GM19328 (cell line): ENCODE results near the gene GALNT2.

Experiments used
- ATAC-seq: cut with Tn5 transposase; IDR thresholded peaks from one replicate; pipeline ENCODE4 v1.9.1; 2021; ENCODE audit warnings: mild to moderate bottlenecking, moderate library complexity; ENCODE audit not compliant: unreplicated experiment

GALNT2 gene

DNA sequence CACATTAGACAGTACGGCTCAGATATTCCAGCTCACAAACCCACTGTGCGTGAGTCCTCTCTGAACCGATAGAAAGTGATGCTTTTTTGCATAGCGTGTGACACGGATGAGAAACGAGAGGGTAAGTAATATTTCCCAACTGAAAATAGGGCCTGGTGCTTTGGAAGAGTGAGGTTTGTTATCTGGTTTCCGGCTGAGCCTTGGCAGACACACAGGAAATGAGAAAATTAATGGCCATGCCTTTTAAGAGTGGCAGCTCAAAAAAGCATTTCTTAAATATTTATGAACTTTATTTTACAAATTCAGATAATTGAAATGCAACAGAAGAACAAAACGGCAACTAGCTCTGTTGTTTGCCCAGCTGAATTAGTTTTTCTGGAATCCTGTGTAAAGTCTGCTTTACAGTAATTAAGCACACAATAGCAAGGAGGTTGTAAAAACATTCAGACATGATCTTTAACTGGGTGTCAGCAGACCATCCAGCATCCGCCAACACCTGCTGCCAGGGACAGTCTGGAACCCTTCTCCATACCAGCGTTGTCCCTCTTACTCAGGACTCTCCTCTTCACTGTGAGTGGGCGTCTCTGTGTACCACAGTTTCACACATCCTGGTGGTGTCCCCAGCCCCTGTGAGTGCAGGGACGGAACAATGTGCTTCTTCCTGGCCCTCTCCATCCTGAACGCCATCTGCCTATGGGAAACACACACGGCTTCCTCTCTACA is 203.7 kb downstream of the GALNT2 start:
- ATAC-seq, result no peak

- ATAC-seq, result no peak
Observed at GRCh38 chr1:230271300-230272035, 204.4 kb downstream of the GALNT2 start.

DNA sequence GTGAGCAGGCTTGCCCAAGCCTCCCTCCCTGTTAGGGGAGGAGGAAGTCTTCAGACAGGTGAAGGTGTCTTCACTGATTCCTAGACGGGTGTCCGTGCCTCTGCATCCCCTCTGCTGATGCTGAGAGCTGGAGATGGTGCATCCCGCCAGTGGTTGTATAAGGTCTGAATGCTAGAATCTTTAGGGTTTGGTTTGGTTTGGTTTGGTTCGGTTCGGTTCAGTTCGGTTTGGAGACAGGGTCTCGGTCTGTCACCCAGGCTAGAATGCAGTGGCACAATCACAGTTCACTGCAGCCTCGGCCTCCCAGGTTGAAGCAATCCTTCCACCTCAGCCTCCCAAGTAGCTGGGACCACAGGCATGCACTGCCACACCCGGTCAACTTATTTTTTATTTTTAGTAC is 205.5 kb downstream of the GALNT2 start:
- ATAC-seq, result no peak

- ATAC-seq, result no peak
Observed at GRCh38 chr1:230273141-230273710, 206.2 kb downstream of the GALNT2 start.

- ATAC-seq, result no peak
Observed at GRCh38 chr1:230274254-230274653, 207.2 kb downstream of the GALNT2 start.

DNA sequence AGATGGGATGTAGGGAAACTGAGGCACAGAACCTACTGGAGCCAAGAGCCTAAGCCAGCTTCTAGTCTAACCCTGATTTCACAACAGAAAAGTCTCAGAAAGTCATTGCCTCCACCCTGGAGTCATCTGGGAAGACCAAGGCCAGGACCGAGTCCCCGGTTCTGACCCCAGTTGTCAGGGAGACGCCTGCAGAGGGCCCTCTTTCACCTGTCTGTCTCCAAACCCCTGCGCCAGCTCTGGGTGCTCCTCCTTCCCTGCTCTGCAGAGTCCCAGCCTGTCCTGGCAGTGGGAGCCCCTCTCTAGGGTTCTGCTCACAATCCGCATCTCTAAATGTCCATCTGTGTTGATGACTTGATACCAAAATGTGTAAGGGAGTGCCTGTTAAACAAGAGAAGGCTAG is 209.4 kb downstream of the GALNT2 start:
- no peak for ATAC-seq

GRCh38 chr1:230277201-230278025 is 210.4 kb downstream of the GALNT2 start:
- ATAC-seq, result no peak

DNA sequence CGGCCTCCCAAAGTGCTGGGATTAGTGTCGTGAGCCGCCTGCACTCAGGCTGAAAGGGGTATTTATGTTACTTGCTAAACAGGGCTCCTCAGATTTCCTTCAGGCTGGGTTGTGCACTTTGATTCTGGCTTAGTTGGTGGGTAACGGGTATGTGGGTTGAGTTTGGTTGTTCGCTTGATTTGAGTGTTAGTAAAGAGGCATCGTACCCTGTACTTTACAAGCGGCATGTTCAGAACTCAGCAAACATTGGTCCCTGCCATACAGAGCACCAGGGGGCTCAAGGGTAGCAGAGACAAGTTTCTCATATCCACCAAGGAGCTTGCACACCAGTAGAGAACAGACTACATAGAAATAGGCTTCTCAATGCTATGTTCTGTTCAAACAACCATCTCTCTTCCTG is 211.3 kb downstream of the GALNT2 start:
- no peak for ATAC-seq

DNA sequence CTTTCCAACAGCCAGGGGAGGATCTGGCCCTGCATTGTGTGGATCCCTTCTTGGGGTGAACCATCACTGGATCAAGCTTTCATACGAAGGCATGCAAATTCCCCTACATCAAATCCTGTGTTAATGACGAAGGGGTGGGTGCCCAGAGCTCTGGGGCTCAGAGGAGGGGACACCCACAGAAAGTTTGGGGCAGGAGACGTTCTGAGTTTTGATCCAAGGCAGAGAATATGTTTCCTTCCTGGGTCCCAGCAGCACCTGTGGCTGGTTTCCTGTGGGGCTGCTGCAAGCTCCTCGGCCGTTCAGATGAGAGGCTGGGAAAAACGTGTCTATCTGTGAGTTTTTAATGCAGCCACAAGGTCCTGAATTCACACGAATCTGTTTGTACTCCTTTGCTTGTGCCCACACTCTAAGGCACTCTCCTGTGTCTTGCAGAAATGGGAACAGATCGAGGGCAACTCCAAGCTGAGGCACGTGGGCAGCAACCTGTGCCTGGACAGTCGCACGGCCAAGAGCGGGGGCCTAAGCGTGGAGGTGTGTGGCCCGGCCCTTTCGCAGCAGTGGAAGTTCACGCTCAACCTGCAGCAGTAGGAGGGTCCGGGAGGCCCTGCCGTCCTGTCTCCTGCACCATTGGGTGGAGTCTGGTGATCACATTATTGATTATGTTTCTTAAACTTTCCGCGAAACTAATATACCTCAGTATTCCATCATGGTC is 212.0 kb downstream of the GALNT2 start:
- ATAC-seq, result no peak

GRCh38 chr1:230279583-230279945 is 212.5 kb downstream of the GALNT2 start:
- ATAC-seq, result no peak

GRCh38 chr1:230280054-230280795 is 213.2 kb downstream of the GALNT2 start:
- no peak for ATAC-seq

DNA sequence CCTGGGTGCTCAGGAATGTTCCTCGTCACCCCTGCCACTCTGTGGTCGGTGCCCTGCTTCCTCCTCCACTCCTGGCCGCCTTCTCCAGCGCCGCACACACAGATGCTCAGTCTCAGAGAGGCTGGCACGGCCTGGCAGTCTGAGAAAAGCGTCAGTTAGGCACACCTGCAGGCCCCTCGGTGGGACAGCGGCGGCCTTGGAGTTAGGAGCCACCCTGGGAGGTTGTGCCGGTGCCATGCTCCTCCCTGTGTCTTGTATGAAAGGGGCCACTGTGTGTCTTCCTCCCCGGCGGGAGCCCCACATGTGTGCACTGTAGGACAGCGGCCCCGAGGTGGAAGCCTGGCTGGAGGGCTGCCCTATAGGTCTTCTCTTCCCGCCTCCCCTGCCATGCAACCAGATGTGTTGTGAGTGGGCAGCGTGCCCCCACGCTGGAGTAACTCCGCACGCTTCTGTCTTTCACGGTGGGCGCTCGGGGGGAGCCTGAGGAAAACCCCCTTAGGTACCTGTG is 213.9 kb downstream of the GALNT2 start:
- ATAC-seq, result no peak

DNA sequence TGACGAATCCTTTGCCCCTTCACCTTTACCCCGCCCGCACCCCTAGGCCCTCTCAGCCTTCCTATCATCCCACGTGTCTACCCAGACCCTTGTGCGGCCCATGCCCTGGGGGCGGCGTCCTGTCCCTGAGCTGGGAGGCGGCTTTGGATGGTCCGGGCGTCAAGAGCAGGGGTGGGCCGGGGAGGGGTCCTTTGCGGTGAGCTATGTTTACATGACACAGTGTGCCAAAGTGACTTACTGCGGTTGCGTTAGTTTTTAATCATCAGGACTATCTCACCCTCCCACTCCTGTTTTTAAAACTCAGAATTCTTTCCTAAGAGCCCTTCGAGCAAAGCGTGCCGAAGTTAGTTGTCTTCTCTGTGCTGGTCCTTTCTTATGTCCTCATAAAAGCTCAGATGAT is 214.5 kb downstream of the GALNT2 start:
- no peak for ATAC-seq

- no peak for ATAC-seq
Observed at GRCh38 chr1:230282157-230282556, 215.1 kb downstream of the GALNT2 start.

DNA sequence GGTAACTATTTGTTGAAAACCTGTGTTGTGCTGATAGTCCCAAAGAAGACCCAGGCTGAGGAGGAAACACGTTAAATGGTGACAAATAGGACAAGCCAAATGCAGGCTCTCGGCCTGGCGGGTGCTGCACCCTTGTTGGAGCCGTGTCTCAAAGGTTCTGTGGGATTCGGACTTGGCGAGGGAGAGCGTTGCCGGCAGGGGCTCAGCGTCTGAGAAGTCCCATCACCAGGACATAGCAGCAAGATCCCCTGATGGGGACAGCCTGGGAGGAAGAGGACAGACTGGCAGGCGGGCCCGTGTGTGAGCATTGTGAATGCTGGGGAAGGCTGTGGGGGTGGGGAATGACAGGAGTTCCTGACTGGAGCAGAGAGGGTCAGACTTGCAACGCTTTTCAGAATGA is 216.6 kb downstream of the GALNT2 start:
- ATAC-seq, result no peak

- ATAC-seq, result no peak
Observed at GRCh38 chr1:230284891-230285290, 217.9 kb downstream of the GALNT2 start.

DNA sequence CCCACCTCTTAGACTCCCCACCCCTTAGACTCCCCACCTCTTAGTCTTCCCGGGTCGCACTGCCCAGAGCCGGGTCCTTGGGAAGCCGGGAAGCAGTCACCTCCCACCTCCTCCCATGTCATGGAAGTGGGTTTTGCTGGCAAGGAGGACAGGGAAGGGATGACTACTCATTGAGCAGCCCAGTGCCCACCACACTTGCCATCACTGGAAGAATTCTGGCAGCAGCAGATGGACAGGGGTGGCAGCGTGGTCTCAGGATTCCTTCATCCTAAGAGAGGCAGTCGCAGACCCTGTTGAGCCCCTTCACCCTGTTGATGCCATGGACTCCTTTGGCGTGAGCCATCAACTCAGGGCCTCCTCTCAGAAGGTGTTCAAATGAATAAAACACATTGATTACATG is 218.3 kb downstream of the GALNT2 start:
- ATAC-seq, result no peak

DNA sequence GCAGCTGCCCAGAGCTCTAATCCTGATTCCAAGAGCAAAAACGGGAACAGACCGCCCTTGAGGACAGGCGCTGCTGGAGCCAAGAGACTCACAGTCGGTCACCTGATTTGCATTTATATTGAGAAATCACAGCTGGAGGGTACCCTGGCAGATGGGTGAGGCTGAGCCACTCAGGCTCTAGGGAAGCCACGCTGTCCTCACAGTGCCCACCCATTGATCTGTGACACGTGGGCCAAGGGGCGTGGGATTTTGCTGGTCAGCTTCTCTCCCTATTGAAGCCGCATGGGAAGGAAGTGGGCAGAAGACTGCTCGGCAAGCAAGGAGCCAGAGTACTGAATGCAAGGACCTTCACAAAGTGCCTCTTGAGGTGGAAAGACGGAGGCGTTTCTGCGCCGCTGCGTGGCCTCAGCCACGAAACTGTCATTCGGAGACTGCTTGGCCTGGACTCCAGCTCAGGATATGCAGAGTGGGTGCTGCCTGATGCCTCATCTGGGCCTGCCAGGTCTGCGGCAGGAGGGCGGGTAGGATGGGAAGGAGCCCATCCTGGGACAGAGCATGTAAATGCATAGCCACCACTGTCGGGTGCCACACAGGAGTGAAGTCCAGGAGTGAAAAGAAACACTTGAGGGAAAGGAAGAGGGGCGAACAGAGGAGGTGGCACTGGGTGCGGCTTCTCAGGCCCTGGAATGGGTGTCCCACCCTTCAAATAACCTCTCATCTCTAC is 219.3 kb downstream of the GALNT2 start:
- ATAC-seq, result no peak

DNA sequence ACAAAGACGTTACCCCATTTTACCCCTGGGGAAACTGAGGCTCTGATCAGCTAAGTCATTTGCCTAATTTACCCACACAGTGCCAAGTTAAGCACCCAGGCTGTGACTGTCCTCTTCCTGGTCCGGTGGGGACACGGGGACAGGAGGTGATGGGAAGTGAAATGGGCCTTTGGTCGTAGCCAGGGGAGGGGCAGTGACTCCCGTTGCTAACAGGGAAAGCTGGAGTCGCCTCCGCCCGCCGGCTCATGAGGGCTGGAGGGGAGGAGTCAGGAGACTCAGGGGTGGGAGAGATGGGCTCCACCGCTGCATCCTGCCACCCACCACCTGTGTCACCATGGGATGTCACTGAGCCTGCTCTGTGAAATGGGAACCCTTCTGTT is 219.8 kb downstream of the GALNT2 start:
- ATAC-seq, result no peak
